D721Med (cell line): ENCODE results near the gene UMAD1.
"Not testable (repeated sequence)": the region's sequence is repeated elsewhere in the genome, so short reads cannot be mapped to it uniquely, and the experiment has no call there.

Experiments used
- DNase-seq: peaks from one replicate; pipeline ENCODE4 v3.0.0; 2011; ENCODE audit warnings: low spot score; ENCODE audit not compliant: insufficient read length
- FAIRE-seq: peaks from 2 replicates; lab custom pipeline; 2011; peaks lifted over from hg19 to GRCh38; lab: Jason Lieb, UNC
- TF ChIP-seq, protein P1 (sequence below): IDR thresholded peaks from 2 replicates; pipeline ENCODE4 v1.5.1; 2012; ENCODE audit warnings: mild to moderate bottlenecking, control low read depth; ENCODE audit not compliant: insufficient read depth; ENCODE audit errors: missing control alignments

UMAD1 gene

GRCh38 chr7:7675686-7676085 is 35.1 kb downstream of the UMAD1 start:
- FAIRE-seq: no peak
- TF ChIP-seq, protein P1, sequence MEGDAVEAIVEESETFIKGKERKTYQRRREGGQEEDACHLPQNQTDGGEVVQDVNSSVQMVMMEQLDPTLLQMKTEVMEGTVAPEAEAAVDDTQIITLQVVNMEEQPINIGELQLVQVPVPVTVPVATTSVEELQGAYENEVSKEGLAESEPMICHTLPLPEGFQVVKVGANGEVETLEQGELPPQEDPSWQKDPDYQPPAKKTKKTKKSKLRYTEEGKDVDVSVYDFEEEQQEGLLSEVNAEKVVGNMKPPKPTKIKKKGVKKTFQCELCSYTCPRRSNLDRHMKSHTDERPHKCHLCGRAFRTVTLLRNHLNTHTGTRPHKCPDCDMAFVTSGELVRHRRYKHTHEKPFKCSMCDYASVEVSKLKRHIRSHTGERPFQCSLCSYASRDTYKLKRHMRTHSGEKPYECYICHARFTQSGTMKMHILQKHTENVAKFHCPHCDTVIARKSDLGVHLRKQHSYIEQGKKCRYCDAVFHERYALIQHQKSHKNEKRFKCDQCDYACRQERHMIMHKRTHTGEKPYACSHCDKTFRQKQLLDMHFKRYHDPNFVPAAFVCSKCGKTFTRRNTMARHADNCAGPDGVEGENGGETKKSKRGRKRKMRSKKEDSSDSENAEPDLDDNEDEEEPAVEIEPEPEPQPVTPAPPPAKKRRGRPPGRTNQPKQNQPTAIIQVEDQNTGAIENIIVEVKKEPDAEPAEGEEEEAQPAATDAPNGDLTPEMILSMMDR: no peak
- DNase-seq: no peak

GRCh38 chr7:7679640-7680039 is 39.1 kb downstream of the UMAD1 start:
- not testable (repeated sequence) for DNase-seq, FAIRE-seq

- DNase-seq (no peak), FAIRE-seq (peak; percentile 93)
- TF ChIP-seq, protein P1: peak; percentile 73
These were observed 40.8 kb downstream of the UMAD1 start for GRCh38 chr7:7681191-7681935.

- DNase-seq (no peak), FAIRE-seq (no peak)
- TF ChIP-seq, protein P1: no peak
These were observed 41.4 kb downstream of the UMAD1 start for GRCh38 chr7:7681936-7682329.

- peak; percentile 58 for FAIRE-seq
- DNase-seq: no peak
- TF ChIP-seq, protein P1: no peak
These were observed 42.3 kb downstream of the UMAD1 start for GRCh38 chr7:7682861-7683260.

DNA sequence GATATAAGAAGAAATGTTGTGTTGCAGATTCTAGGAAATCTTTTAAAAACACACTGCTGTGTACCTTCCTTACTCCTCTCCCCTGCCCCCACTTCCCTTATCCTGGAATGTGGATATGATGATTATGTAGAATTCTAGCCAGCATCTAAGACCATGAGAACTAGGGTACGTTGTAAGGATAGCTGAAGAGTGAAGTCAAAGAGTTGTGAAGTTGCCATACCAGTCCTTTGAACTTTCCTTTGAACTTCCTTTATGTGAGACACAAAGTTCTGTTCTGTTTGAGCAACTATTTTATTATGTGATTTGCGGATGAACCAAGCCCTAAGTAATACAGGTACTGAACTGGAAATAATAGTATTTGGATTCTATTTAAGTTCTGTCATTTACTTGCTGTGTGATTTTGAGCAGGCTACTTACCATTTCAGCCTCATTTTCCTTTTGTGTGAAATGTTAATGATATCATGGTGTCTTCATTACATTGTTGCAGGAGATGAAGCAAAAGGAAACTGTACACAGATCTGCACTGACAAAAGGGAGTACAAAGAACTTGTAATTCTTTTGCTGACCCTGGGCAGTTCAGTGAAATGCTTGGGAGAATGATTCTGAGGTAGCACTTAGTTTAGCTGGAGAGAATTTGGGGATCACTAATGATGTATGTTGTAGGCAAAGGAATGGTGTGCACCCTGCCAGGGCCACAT is 46.4 kb downstream of the UMAD1 start:
- DNase-seq: no peak
- TF ChIP-seq, protein P1: no peak
- FAIRE-seq: no peak

GRCh38 chr7:7687800-7688199 is 47.2 kb downstream of the UMAD1 start:
- DNase-seq (no peak), FAIRE-seq (no peak)
- TF ChIP-seq, protein P1: no peak
